Fibroblast of the aortic adventitia (primary cell): Measurements from ENCODE around the gene KAT6B. TPM values are rescaled to one million over a fixed set of nuclear protein-coding genes. Genes with fewer than 3 reads are reported as not detected.

Source experiments
- DNase-seq: peaks from one replicate; pipeline ENCODE4 v3.0.0-alpha.2; 2010; ENCODE audit warnings: low read depth
- H3K4me3 ChIP-seq: 2 replicates; pipeline ENCODE4 v1.5.1; 2011; ENCODE audit warnings: low read depth, mild to moderate bottlenecking, control low read depth, low read length, moderate library complexity
- total RNA-seq: library from RNA; depleted of rRNA; stranded (reverse); fragments of >200 nt; gene quantifications from 2 replicates; pipeline ENCODE4 v1.2.3, GENCODE V29; 2012; ENCODE audit warnings: low replicate concordance
- TF ChIP-seq, protein P1 (sequence below): IDR thresholded peaks from 2 replicates; pipeline ENCODE4 v1.5.1; 2011; ENCODE audit warnings: mild to moderate bottlenecking, low read length, control low read depth, inconsistent platforms; ENCODE audit not compliant: insufficient read depth

KAT6B gene
- total RNA-seq, 1 donor, result 38.9 TPM

DNA sequence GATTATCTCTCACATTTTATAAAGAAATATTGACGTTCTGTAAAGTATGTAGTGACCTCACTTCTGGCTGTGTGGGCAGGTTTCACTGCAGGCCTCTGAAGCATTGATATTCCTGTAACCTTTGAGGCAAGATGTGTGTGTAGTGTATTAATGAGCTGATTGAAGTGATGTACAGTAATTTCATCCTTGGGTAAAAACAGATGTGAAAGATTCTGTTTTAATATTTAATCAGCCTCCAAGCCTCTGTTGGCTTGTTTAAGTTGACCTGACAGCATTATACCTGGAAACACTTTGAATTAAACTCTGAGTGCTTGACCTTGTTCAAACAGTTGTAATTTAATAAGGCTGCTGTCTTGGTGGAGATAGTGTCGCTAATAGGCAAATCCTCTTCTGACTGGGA lies 74.9 kb downstream of the KAT6B start:
- no peak overlapping the region for H3K4me3 ChIP-seq
- DNase-seq, result no peak
- TF ChIP-seq, protein P1, sequence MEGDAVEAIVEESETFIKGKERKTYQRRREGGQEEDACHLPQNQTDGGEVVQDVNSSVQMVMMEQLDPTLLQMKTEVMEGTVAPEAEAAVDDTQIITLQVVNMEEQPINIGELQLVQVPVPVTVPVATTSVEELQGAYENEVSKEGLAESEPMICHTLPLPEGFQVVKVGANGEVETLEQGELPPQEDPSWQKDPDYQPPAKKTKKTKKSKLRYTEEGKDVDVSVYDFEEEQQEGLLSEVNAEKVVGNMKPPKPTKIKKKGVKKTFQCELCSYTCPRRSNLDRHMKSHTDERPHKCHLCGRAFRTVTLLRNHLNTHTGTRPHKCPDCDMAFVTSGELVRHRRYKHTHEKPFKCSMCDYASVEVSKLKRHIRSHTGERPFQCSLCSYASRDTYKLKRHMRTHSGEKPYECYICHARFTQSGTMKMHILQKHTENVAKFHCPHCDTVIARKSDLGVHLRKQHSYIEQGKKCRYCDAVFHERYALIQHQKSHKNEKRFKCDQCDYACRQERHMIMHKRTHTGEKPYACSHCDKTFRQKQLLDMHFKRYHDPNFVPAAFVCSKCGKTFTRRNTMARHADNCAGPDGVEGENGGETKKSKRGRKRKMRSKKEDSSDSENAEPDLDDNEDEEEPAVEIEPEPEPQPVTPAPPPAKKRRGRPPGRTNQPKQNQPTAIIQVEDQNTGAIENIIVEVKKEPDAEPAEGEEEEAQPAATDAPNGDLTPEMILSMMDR, result no peak

DNA sequence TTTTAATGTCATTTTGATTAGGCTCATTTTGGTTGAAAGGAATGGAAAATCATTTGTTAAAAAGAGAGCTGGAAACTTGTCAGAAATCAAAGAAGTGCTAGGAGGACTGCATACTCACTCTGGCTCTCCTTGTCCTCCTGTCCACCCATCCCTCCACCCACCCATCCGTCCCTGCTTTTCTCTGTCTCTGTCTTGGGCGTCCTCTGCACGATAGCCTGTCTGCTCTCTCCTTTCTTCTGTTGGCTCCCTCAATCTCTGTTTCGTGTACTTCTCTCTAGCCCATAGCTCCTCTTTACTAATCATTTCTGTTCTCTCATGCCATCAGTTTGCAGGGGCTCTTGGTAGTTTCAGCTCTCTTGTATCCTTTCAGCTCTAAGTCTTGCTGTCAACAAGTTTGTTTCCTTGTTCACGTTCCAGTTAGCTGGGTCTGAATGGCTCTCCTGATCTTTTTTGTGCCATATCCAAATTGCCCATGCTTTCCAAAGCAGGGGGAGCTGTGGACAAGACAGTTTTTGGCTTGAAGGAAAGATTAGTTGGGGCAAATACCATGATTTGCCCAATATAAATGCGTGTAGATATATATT lies 75.6 kb downstream of the KAT6B start:
- TF ChIP-seq, protein P1, result no peak
- H3K4me3 ChIP-seq, result no peak overlapping the region
- no peak for DNase-seq

- TF ChIP-seq, protein P1, result no peak
- no peak for DNase-seq
- no peak overlapping the region for H3K4me3 ChIP-seq
Observed at GRCh38 chr10:74903491-74903890, 77.1 kb downstream of the KAT6B start.

DNA sequence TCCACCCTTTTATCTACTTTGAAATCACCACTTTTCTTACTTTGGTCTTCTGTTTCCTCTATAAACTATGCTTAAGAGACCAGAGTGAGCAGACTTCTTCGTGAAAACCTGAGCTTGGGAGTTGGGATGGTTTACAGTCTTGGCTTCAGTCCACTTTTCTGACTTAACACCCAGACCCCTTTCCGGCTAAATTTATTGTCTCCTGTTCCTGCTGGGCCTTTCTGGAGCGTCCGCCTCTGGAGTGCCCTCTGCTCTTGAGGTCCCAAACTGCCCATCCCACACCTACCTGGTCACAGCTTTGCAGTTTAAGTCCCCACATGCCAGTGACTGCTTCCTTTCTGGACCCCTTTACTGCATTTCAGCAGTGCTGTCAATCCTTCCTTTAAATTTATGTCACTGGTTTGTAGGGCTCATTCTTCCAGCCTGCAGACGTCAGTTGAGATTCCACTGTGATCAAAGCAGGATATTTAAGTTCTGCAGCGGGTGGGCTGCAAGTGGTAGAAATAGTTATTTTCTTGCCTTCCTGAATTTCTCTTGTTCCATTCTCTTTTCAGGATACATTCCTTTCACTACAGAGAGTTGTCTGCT lies 80.3 kb downstream of the KAT6B start:
- H3K4me3 ChIP-seq, result no peak overlapping the region
- TF ChIP-seq, protein P1, result no peak
- DNase-seq, result no peak

DNA sequence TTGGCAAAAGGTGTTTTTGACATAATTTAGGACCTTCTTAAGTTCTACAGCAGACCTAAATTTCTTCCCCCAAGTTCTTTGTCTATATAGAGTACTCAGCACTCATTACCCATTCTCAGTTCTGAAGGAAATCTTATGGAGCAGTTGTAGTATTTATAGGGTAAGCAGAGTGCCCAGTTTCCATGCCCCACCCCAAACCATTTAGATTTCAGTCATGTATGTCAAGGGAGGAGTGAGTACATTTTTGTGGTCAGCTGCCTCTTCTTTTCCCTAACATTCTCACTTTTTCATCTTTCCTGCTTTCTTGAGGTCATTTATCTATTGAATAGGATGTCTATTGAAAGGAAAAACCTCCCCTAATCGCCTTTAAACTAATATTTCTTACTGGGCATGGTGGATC lies 83.3 kb downstream of the KAT6B start:
- peak; percentile 40 for DNase-seq
- TF ChIP-seq, protein P1, result no peak
- no peak overlapping the region for H3K4me3 ChIP-seq

GRCh38 chr10:74910241-74910975 lies 84.0 kb downstream of the KAT6B start:
- TF ChIP-seq, protein P1, result no peak
- no peak for DNase-seq
- H3K4me3 ChIP-seq, result no peak overlapping the region
